DOHH2 (cell line): Measurements from ENCODE around the gene SPTSSA.

Source experiments
- H3F3A ChIP-seq: fragments of 200-600 bp; sonication (generic), shearing (Covaris generic); 2 replicates; pipeline ENCODE4 v1.6.0; 2016; ENCODE audit warnings: antibody characterized with exemption, mild to moderate bottlenecking; ENCODE audit not compliant: control insufficient read depth, insufficient read depth
- H3K27ac ChIP-seq: fragments of 200-600 bp; sonication (generic); 2 replicates; pipeline ENCODE4 v1.5.1; 2014; ENCODE audit warnings: low read depth, mild to moderate bottlenecking, low read length, moderate library complexity
- H3K27me3 ChIP-seq: fragments of 200-600 bp; sonication (generic); 2 replicates; pipeline ENCODE4 v1.6.1; 2014; ENCODE audit warnings: mild to moderate bottlenecking, low read length, mixed read lengths; ENCODE audit not compliant: control insufficient read depth
- H3K36me3 ChIP-seq: fragments of 200-600 bp; sonication (generic); 2 replicates; pipeline ENCODE4 v1.6.1; 2014; ENCODE audit warnings: mild to moderate bottlenecking, low read length, moderate library complexity, mixed read lengths; ENCODE audit not compliant: control insufficient read depth
- H3K4me1 ChIP-seq: fragments of 200-600 bp; sonication (generic); 2 replicates; pipeline ENCODE4 v1.6.1; 2014; ENCODE audit warnings: mild to moderate bottlenecking, low read length, mixed read lengths; ENCODE audit not compliant: control insufficient read depth
- H3K4me2 ChIP-seq: fragments of 200-600 bp; sonication (generic); 2 replicates; pipeline ENCODE4 v1.6.0; 2014; ENCODE audit warnings: mild to moderate bottlenecking, low read length, moderate library complexity
- H3K4me3 ChIP-seq: fragments of 200-600 bp; sonication (generic); 2 replicates; pipeline ENCODE4 v1.5.1; 2014; ENCODE audit warnings: mild to moderate bottlenecking, low read length, mixed read lengths
- H3K79me2 ChIP-seq: fragments of 200-600 bp; sonication (generic); 2 replicates; pipeline ENCODE4 v1.6.1; 2014; ENCODE audit warnings: mild to moderate bottlenecking, low read length, mixed read lengths; ENCODE audit not compliant: control insufficient read depth
- H3K9me2 ChIP-seq: fragments of 200-600 bp; sonication (generic); replicated peaks from 2 replicates; pipeline ENCODE4 v1.6.1; 2014; ENCODE audit warnings: mild to moderate bottlenecking, low read length, mixed read lengths; ENCODE audit not compliant: control insufficient read depth
- H3K9me3 ChIP-seq: fragments of 200-600 bp; sonication (generic); 2 replicates; pipeline ENCODE4 v1.6.1; 2014; ENCODE audit warnings: antibody characterized with exemption, low read length, mixed read lengths; ENCODE audit not compliant: control insufficient read depth, insufficient read depth
- H4K20me1 ChIP-seq: fragments of 200-600 bp; sonication (generic); 2 replicates; pipeline ENCODE4 v1.6.0; 2014; ENCODE audit warnings: low read depth, mild to moderate bottlenecking, antibody characterized with exemption, low read length, moderate library complexity; ENCODE audit not compliant: control insufficient read depth, insufficient read depth
- CTCF ChIP-seq: fragments of 200-600 bp; sonication (generic); IDR thresholded peaks from one replicate; pipeline ENCODE4 v1.5.1; 2014; ENCODE audit warnings: antibody characterized with exemption, mild to moderate bottlenecking, low read depth, low read length; ENCODE audit not compliant: poor library complexity, severe bottlenecking
- EZH2phosphoT487 ChIP-seq: fragments of 200-600 bp; sonication (generic); IDR thresholded peaks from 2 replicates; pipeline ENCODE4 v1.6.1; 2017; ENCODE audit warnings: borderline replicate concordance, mild to moderate bottlenecking, antibody characterized with exemption, low read length, moderate library complexity, mixed read lengths

Gene SPTSSA

GRCh38 chr14:34423445-34423844 lies 38.6 kb downstream of the SPTSSA start:
- Histone ChIP-seq H3K36me3 (no peaks in the 10 kb centered on the region), H3K4me2 (no peak overlapping the region), H3K4me3 (no peak overlapping the region), H3F3A (no peaks in the 10 kb centered on the region), H3K79me2 (no peaks in the 10 kb centered on the region), H4K20me1 (no peaks in the 10 kb centered on the region), H3K4me1 (no peaks in the 10 kb centered on the region), H3K9me2 (no peaks in the 10 kb centered on the region), H3K9me3 (no peaks in the 10 kb centered on the region), H3K27me3 (no peaks in the 10 kb centered on the region), H3K27ac (no peak overlapping the region)
- TF ChIP-seq CTCF (no peak), EZH2phosphoT487 (no peak)

GRCh38 chr14:34420547-34421150 lies 41.4 kb downstream of the SPTSSA start:
- Histone ChIP-seq H3K9me2 (no peaks in the 10 kb centered on the region), H3F3A (no peaks in the 10 kb centered on the region), H3K79me2 (no peaks in the 10 kb centered on the region), H3K4me1 (no peaks in the 10 kb centered on the region), H3K9me3 (no peaks in the 10 kb centered on the region), H3K4me3 (no peak overlapping the region), H3K27me3 (no peaks in the 10 kb centered on the region), H3K27ac (no peak overlapping the region), H3K36me3 (no peaks in the 10 kb centered on the region), H4K20me1 (no peaks in the 10 kb centered on the region), H3K4me2 (no peak overlapping the region)
- TF ChIP-seq EZH2phosphoT487 (no peak), CTCF (no peak)

GRCh38 chr14:34409721-34410120 lies 52.3 kb downstream of the SPTSSA start:
- Histone ChIP-seq H3K9me3 (no peaks in the 10 kb centered on the region), H3K4me2 (no peak overlapping the region), H3K27me3 (no peaks in the 10 kb centered on the region; the same call in 1 of the 2 replicates), H3K36me3 (no peaks in the 10 kb centered on the region), H3K79me2 (no peaks in the 10 kb centered on the region), H3F3A (no peaks in the 10 kb centered on the region), H3K9me2 (no peaks in the 10 kb centered on the region), H3K4me3 (no peak overlapping the region), H3K4me1 (no peaks in the 10 kb centered on the region), H3K27ac (no peak overlapping the region), H4K20me1 (no peaks in the 10 kb centered on the region)
- TF ChIP-seq EZH2phosphoT487 (no peak), CTCF (no peak)
